H1 (cell line): Measurements from ENCODE around the gene RBM15. TPM values are rescaled to one million over a fixed set of nuclear protein-coding genes. Genes with fewer than 3 reads are reported as not detected.

Experiments used
- EZH2 ChIP-seq: fragments of 200-600 bp; sonication (generic); IDR thresholded peaks from 2 replicates; pipeline ENCODE4 v1.7.1; 2012; ENCODE audit warnings: low read depth, mild to moderate bottlenecking, moderate library complexity, low read length, inconsistent platforms; ENCODE audit not compliant: severe bottlenecking
- YY1 ChIP-seq: IDR thresholded peaks from 2 replicates; pipeline ENCODE4 v1.6.1; 2011; ENCODE audit warnings: low read depth, mild to moderate bottlenecking, low read length
- polyA plus RNA-seq, 7 experiments: library from polyadenylated mRNA; depleted of rRNA in 3 of 7; stranded (reverse) in 5 of 7; unstranded in 2 of 7; fragments of >200 nt in 5 of 7; fragments of 200-250 nt in 2 of 7; gene quantifications; 1 replicate in 5 of 7; 2 replicates in 1 of 7; 4 replicates in 1 of 7; pipeline versions ENCODE4 v1.2.1 to v1.2.3, GENCODE V29; 2011 to 2013; ENCODE audit warnings: missing spikeins in 2 of 7, mixed read lengths in 2 of 7
- total RNA-seq: library from RNA; stranded (reverse); fragmentation: NEBNext Ultra II Directional; extraction: Animal tissue kit (Norgen Biotek cat#: 25700); gene quantifications from 2 replicates; pipeline ENCODE4 v1.2.1, GENCODE V29; 2021

Gene RBM15
- total and polyA plus RNA-seq, 2 of the 8 experiments (the other 6 are each of a cell fraction or from before 2014, with no cell fraction given): 13.5 to 44.9 TPM

GRCh38 chr1:110318046-110318445 is 21.1 kb upstream of the RBM15 start (continued):
- TF ChIP-seq EZH2 (no peak), YY1 (no peak)
